ENCODE measurements around the gene NUSAP1.

GRCh38 chr15:41411441-41411840 lies 78.8 kb downstream of the NUSAP1 start:
- TF ChIP-seq CTCF (conservative IDR thresholded peaks at IDR 0.05 in 1 of 2, IDR thresholded peaks at IDR 0.05 in 1 of 2; ENCODE audit: low read depth in 1 of 2, low read length in 2 of 2) (no peak), EZH2 (IDR thresholded peaks at IDR 0.05; ENCODE audit: low read length, missing control alignments) (no peak)
